ENCODE data around the gene ANKS1B.

- TF ChIP-seq POLR2A (IDR thresholded peaks at IDR 0.05): no peak
- TF ChIP-seq, protein P1, sequence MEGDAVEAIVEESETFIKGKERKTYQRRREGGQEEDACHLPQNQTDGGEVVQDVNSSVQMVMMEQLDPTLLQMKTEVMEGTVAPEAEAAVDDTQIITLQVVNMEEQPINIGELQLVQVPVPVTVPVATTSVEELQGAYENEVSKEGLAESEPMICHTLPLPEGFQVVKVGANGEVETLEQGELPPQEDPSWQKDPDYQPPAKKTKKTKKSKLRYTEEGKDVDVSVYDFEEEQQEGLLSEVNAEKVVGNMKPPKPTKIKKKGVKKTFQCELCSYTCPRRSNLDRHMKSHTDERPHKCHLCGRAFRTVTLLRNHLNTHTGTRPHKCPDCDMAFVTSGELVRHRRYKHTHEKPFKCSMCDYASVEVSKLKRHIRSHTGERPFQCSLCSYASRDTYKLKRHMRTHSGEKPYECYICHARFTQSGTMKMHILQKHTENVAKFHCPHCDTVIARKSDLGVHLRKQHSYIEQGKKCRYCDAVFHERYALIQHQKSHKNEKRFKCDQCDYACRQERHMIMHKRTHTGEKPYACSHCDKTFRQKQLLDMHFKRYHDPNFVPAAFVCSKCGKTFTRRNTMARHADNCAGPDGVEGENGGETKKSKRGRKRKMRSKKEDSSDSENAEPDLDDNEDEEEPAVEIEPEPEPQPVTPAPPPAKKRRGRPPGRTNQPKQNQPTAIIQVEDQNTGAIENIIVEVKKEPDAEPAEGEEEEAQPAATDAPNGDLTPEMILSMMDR (IDR thresholded peaks at IDR 0.05): no peak
Observed at GRCh38 chr12:98951406-98951805, 1033.3 kb downstream of the ANKS1B start.
